ENCODE results near the gene FCN2.

DNA sequence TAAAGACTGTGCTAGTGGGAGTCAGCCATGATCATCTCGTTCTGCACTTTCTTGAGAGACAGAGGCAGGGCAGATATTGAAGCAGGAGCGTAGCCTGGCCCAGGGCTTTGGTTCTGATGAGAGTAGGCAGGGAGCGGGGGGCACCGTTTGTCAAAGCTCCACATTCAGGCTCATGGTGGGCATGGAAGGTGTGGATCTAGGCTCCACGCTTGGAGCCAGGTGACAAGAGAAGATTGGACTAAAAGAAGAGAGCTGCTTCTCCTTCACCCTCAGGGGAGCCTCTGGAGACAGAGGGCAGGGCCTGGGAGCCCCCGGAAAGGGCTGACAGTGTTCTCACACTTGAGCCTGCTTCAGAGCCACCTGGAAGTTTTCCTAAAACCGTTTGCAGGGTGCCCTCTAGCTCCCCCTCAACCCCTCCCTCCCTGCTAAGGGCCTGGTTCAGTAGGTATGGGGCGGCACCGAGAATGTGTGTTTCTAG, 24.7 kb upstream of the FCN2 start:
- TF ChIP-seq, protein P1, sequence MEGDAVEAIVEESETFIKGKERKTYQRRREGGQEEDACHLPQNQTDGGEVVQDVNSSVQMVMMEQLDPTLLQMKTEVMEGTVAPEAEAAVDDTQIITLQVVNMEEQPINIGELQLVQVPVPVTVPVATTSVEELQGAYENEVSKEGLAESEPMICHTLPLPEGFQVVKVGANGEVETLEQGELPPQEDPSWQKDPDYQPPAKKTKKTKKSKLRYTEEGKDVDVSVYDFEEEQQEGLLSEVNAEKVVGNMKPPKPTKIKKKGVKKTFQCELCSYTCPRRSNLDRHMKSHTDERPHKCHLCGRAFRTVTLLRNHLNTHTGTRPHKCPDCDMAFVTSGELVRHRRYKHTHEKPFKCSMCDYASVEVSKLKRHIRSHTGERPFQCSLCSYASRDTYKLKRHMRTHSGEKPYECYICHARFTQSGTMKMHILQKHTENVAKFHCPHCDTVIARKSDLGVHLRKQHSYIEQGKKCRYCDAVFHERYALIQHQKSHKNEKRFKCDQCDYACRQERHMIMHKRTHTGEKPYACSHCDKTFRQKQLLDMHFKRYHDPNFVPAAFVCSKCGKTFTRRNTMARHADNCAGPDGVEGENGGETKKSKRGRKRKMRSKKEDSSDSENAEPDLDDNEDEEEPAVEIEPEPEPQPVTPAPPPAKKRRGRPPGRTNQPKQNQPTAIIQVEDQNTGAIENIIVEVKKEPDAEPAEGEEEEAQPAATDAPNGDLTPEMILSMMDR (IDR thresholded peaks at IDR 0.05): no peak
- TF ChIP-seq ZFX (IDR thresholded peaks at IDR 0.05; ENCODE audit: borderline replicate concordance): no peak
